Hepatocyte (in vitro differentiated cells): Measurements from ENCODE around the gene RABL3. TPM values are rescaled to one million over a fixed set of nuclear protein-coding genes. Genes with fewer than 3 reads are reported as not detected.
"Not testable (repeated sequence)": the region's sequence is repeated elsewhere in the genome, so short reads cannot be mapped to it uniquely, and the experiment has no call there.

ENCODE experiments used
- DNase-seq: peaks from one replicate; pipeline ENCODE4 v3.0.0-alpha.2; 2016; ENCODE audit warnings: low spot score
- H2AFZ ChIP-seq: fragments of 200-600 bp; sonication (generic); 2 replicates; pipeline ENCODE4 v1.6.0; 2016; ENCODE audit warnings: antibody characterized with exemption, mild to moderate bottlenecking
- H3K27ac ChIP-seq: fragments of 200-600 bp; sonication (generic); 2 replicates; pipeline ENCODE4 v1.5.1; 2016; ENCODE audit warnings: mild to moderate bottlenecking
- H3K27me3 ChIP-seq: fragments of 200-600 bp; sonication (generic); 2 replicates; pipeline ENCODE4 v1.6.1; 2016
- H3K36me3 ChIP-seq: fragments of 200-600 bp; sonication (generic); replicated peaks from 2 replicates; pipeline ENCODE4 v1.5.1; 2016; ENCODE audit warnings: low read depth; ENCODE audit not compliant: insufficient read depth
- H3K4me1 ChIP-seq: fragments of 200-600 bp; sonication (generic); 2 replicates; pipeline ENCODE4 v1.5.1; 2016; ENCODE audit warnings: mild to moderate bottlenecking, moderate library complexity; ENCODE audit not compliant: insufficient read depth
- H3K4me2 ChIP-seq: fragments of 200-600 bp; sonication (generic); 2 replicates; pipeline ENCODE4 v1.6.0; 2016
- H3K4me3 ChIP-seq: fragments of 200-600 bp; sonication (generic); 2 replicates; pipeline ENCODE4 v1.5.1; 2016; ENCODE audit warnings: mild to moderate bottlenecking
- H3K79me2 ChIP-seq: fragments of 200-600 bp; sonication (generic); 2 replicates; pipeline ENCODE4 v1.6.0; 2017; ENCODE audit warnings: mild to moderate bottlenecking
- H3K9me2 ChIP-seq: fragments of 200-600 bp; sonication (generic); replicated peaks from 2 replicates; pipeline ENCODE4 v1.6.0; 2017; ENCODE audit warnings: mild to moderate bottlenecking; ENCODE audit not compliant: insufficient read depth
- H3K9me3 ChIP-seq: fragments of 200-600 bp; sonication (generic); 2 replicates; pipeline ENCODE4 v1.5.1; 2016; ENCODE audit warnings: low read depth, mild to moderate bottlenecking
- H4K20me1 ChIP-seq: fragments of 200-600 bp; sonication (generic); 2 replicates; pipeline ENCODE4 v1.6.0; 2016; ENCODE audit warnings: mild to moderate bottlenecking; ENCODE audit not compliant: insufficient read depth, poor library complexity, severe bottlenecking
- EZH2 ChIP-seq: fragments of 200-600 bp; sonication (generic); IDR thresholded peaks from 2 replicates; pipeline ENCODE4 v1.6.1; 2016; ENCODE audit warnings: antibody characterized with exemption, mild to moderate bottlenecking, borderline replicate concordance
- EZH2phosphoT487 ChIP-seq: fragments of 200-600 bp; sonication (generic); IDR thresholded peaks from one replicate; pipeline ENCODE4 v1.6.1; 2018; ENCODE audit warnings: antibody characterized with exemption, mild to moderate bottlenecking, low read depth, moderate library complexity; ENCODE audit not compliant: unreplicated experiment, severe bottlenecking
- WGBS: methylation state at CpG from one replicate; pipeline ENCODE4 v1.1.6; 2016; ENCODE audit warnings: low lambda C conversion rate; ENCODE audit errors: missing lambda C conversion rate; 5-methylcytosine and 5-hydroxymethylcytosine counted together
- polyA plus RNA-seq: library from polyadenylated mRNA; unstranded; fragments of >200 nt; fragmentation: Nextera tagmentation; extraction: Ambion mirVana; gene quantifications from 2 replicates; pipeline ENCODE4 v1.2.1, GENCODE V29; 2016
- total RNA-seq: library from RNA; depleted of rRNA; stranded (reverse); fragments of >200 nt; gene quantifications from 2 replicates; pipeline ENCODE4 v1.2.3, GENCODE V29; 2014
- TF ChIP-seq, protein P1 (sequence below): fragments of 200-600 bp; sonication (generic); IDR thresholded peaks from 2 replicates; pipeline ENCODE4 v1.5.1; 2016; ENCODE audit warnings: antibody characterized with exemption, mild to moderate bottlenecking; ENCODE audit not compliant: poor library complexity

RABL3 gene, protein sequence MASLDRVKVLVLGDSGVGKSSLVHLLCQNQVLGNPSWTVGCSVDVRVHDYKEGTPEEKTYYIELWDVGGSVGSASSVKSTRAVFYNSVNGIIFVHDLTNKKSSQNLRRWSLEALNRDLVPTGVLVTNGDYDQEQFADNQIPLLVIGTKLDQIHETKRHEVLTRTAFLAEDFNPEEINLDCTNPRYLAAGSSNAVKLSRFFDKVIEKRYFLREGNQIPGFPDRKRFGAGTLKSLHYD
- total RNA-seq: 12.7 and 21.4 TPM in 2 replicates
- 16.8 and 23.7 TPM in 2 replicates for polyA plus RNA-seq

DNA sequence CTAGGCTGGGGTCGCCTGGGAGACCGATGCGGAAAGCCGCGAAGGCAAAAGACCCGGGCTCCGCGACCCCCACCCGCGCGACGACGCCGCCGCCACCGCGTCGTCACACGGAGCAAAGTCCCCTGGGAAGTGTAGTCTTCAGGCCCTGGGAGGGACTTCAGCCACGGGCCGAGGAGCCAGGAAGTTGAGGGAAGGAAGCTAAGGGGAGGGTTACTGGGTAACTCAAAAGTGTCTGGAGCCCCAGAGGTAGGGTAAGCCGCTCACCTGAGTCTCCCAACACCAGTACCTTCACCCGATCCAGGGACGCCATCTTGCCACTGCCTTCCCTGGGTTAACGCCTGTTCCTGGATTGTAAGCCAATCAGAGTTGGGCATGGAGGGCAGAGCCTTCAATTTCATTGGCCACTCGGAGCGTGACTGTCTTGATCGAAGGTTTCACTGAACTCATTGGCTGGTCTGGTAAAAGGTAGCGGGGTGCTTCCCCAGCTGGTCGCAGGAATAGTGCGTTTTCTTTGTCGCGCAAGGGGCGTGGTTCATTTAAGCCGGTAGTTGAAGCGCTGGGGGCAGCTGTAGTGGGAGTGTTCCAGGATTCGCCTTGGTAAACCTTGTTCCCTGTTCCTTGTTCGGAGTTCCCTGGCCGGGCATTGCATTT is at the start of gene RABL3, which contains the start of gene GTF2E1:
Gene RABL3 (minus strand): TSS at position 319 of the 651 bp plus-strand sequence. CDS start 9 bp downstream, at position 310.
Gene GTF2E1 (plus strand): TSS at position 547 of the 651 bp plus-strand sequence. CDS start 7,809 bp downstream, outside the sequence.
- no peaks in the 10 kb centered on the region for H4K20me1 ChIP-seq
- peaks cover 51% of the 10 kb centered on the region for H3K79me2 ChIP-seq
- no peak for TF ChIP-seq EZH2
- TF ChIP-seq, protein P1, sequence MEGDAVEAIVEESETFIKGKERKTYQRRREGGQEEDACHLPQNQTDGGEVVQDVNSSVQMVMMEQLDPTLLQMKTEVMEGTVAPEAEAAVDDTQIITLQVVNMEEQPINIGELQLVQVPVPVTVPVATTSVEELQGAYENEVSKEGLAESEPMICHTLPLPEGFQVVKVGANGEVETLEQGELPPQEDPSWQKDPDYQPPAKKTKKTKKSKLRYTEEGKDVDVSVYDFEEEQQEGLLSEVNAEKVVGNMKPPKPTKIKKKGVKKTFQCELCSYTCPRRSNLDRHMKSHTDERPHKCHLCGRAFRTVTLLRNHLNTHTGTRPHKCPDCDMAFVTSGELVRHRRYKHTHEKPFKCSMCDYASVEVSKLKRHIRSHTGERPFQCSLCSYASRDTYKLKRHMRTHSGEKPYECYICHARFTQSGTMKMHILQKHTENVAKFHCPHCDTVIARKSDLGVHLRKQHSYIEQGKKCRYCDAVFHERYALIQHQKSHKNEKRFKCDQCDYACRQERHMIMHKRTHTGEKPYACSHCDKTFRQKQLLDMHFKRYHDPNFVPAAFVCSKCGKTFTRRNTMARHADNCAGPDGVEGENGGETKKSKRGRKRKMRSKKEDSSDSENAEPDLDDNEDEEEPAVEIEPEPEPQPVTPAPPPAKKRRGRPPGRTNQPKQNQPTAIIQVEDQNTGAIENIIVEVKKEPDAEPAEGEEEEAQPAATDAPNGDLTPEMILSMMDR: no peak
- TF ChIP-seq EZH2phosphoT487: no peak

DNA sequence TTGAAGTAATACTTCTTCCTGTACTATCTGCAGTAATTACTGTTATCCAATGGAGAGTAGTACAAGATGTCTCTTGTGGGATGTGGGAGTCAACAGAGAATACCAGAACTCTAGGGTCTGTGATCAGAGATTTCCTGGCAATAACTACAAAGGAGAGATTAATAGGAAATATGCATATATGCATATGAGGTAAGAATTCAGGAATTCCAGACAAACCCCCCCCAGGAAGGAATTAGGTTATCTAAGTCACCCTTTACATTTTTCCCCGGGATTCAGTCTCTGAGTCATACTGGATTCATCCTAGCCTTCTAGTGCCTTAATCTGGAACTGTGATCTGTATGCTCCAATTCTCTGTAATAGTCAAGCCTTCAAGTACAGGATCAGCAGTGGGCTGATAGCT is 49.6 kb upstream of the RABL3 start:
- H3K36me3 ChIP-seq: no peaks in the 10 kb centered on the region
- peak; percentile 11 for DNase-seq
- no peak for TF ChIP-seq EZH2
- TF ChIP-seq, protein P1: no peak
- no peak for TF ChIP-seq EZH2phosphoT487
- no peaks in the 10 kb centered on the region for H3K27me3 ChIP-seq
- H2AFZ ChIP-seq: no peak overlapping the region
- no peak overlapping the region for H3K4me2 ChIP-seq
- no peak overlapping the region for H3K27ac ChIP-seq
- WGBS: 40% methylated on average over 1 of the region's 1 CpG
- H4K20me1 ChIP-seq: no peaks in the 10 kb centered on the region
- no peaks in the 10 kb centered on the region for H3K9me3 ChIP-seq
- no peaks in the 10 kb centered on the region for H3K79me2 ChIP-seq
- H3K4me3 ChIP-seq: no peak overlapping the region
- no peaks in the 10 kb centered on the region for H3K9me2 ChIP-seq
- no peaks in the 10 kb centered on the region for H3K4me1 ChIP-seq

More for the DNA sequence above, at the start of gene RABL3, which contains the start of gene GTF2E1:
- H3K9me2 ChIP-seq: no peaks in the 10 kb centered on the region
- WGBS: under 1% methylated on average over 39 of the region's 39 CpGs
- DNase-seq: peak; percentile 98
- peak within 1 kb of the TSS; percentile 53 for H3K4me3 ChIP-seq
- H3K27ac ChIP-seq: peak within 1 kb of the TSS; percentile 97
- H3K9me3 ChIP-seq: no peaks in the 10 kb centered on the region
- H3K4me1 ChIP-seq: peaks cover 8% of the 10 kb centered on the region
- no peaks in the 10 kb centered on the region for H3K27me3 ChIP-seq
- no peaks in the 10 kb centered on the region for H3K36me3 ChIP-seq
- peak within 1 kb of the TSS; percentile 88 for H3K4me2 ChIP-seq
- peak within 1 kb of the TSS; percentile 79 for H2AFZ ChIP-seq

DNA sequence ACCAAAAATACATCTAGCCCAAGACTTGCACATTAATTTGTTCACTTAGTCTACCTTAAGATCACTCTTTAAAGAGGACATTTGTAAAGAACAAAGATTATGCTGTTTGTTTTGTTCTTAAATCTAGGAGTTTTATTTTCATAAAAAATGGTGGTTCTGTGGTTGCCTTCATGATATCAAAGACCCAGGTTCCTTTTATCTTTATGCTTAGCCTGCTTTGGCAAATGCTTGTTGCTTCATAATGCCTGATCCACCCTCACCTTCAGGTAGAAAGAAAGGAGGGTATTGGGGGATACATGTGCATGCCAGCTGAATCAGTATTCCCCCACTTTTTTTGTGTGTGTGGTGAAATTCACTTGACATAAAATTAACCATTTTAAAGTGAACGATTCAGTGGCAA is 48.7 kb upstream of the RABL3 start:
- Histone ChIP-seq H3K4me2 (no peak overlapping the region), H3K79me2 (no peaks in the 10 kb centered on the region), H3K9me2 (no peaks in the 10 kb centered on the region), H3K27ac (no peak overlapping the region), H4K20me1 (no peaks in the 10 kb centered on the region), H3K27me3 (no peaks in the 10 kb centered on the region), H2AFZ (no peak overlapping the region), H3K4me1 (no peaks in the 10 kb centered on the region), H3K4me3 (no peak overlapping the region), H3K9me3 (no peaks in the 10 kb centered on the region), H3K36me3 (no peaks in the 10 kb centered on the region)
- 63% methylated on average over 1 of the region's 1 CpG for WGBS
- TF ChIP-seq EZH2: no peak
- TF ChIP-seq EZH2phosphoT487: no peak
- TF ChIP-seq, protein P1: no peak
- DNase-seq: no peak

DNA sequence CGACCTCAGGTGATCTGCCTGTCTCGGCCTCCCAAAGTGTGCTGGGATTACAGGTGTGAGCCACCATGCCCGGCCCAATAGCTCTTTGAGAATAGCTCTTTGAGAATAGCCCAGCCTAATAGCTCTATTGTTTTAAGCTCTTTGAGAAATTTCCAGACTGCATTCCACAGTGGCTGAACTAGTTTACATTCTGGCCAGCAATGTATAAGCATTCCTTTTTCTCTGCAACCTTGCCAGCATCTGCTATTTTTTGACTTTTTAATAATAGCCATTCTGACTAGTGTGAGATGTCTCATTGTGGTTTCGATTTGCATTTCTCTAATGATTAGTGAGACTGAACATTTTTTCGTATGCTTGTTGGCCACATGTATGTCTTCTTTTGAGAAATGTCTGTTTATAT is 43.5 kb upstream of the RABL3 start:
- not testable (repeated sequence) for H3K27me3 ChIP-seq, H3K4me3 ChIP-seq, H3K9me2 ChIP-seq, H3K36me3 ChIP-seq, H3K4me1 ChIP-seq, H3K27ac ChIP-seq, H3K4me2 ChIP-seq, H2AFZ ChIP-seq, H3K79me2 ChIP-seq, H4K20me1 ChIP-seq, DNase-seq, H3K9me3 ChIP-seq
- WGBS: 72% methylated on average over 5 of the region's 5 CpGs
